Body of pancreas (tissue), 4 donors: ENCODE measurements around the gene UBQLN4.

Experiments used
- CTCF ChIP-seq, 7 experiments: fragments of 450-650 bp in 4 of 7; fragments of 200-600 bp in 3 of 7; sonication (generic) in 3 of 7; IDR thresholded peaks; one replicate each; pipeline ENCODE4 v1.5.1; 2016 to 2019; ENCODE audit warnings: antibody characterized with exemption in 7 of 7
- POLR2A ChIP-seq, 3 donors: fragments of 450-650 bp; IDR thresholded peaks; one replicate each; pipeline ENCODE4 v1.6.1; 2016; ENCODE audit warnings: antibody characterized with exemption in 3 of 3, mild to moderate bottlenecking in 2 of 3

GRCh38 chr1:156048663-156049258 is 4.8 kb downstream of the UBQLN4 start:
- TF ChIP-seq CTCF (IDR thresholded peaks at IDR 0.05) = no peak
- TF ChIP-seq POLR2A (IDR thresholded peaks at IDR 0.05) = no peak
